Body of pancreas (tissue), 4 donors: ENCODE data around the gene PRSS38.

ENCODE experiments used
- POLR2A ChIP-seq, 3 donors: fragments of 450-650 bp; IDR thresholded peaks; one replicate each; pipeline ENCODE4 v1.6.1; 2016; ENCODE audit warnings: antibody characterized with exemption in 3 of 3, mild to moderate bottlenecking in 2 of 3
- TF ChIP-seq, protein P1 (sequence below), 7 experiments: fragments of 450-650 bp in 4 of 7; fragments of 200-600 bp in 3 of 7; sonication (generic) in 3 of 7; IDR thresholded peaks; one replicate each; pipeline ENCODE4 v1.5.1; 2016 to 2019; ENCODE audit warnings: antibody characterized with exemption in 7 of 7

DNA sequence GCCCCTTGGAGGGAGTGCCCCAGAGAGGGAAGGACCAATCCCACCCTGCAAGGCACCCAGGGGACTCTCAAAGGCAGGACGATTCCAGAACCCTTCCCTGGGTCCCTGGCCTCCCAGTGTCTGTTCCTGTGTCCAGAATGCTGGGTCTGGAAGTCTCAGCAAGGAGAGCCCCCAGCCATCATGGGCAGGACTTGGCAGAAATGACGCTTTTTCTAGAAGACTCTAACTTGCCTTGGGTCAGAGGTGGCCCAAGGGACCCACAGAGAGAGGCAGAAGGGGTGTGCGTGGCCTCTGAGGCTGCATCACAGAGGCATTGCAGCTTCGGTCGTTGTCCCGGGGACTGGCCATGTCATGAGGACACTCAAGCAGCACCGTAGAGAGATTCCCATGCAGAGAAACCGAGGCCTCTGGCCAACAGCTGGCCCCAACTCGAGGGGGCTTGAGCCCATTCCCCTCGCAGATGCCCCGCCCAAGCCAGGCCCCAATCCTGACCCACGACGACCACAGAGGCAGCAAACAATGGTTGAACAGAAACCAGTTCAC, 74.5 kb downstream of the PRSS38 start:
- TF ChIP-seq POLR2A (IDR thresholded peaks at IDR 0.05): no peak
- TF ChIP-seq, protein P1, sequence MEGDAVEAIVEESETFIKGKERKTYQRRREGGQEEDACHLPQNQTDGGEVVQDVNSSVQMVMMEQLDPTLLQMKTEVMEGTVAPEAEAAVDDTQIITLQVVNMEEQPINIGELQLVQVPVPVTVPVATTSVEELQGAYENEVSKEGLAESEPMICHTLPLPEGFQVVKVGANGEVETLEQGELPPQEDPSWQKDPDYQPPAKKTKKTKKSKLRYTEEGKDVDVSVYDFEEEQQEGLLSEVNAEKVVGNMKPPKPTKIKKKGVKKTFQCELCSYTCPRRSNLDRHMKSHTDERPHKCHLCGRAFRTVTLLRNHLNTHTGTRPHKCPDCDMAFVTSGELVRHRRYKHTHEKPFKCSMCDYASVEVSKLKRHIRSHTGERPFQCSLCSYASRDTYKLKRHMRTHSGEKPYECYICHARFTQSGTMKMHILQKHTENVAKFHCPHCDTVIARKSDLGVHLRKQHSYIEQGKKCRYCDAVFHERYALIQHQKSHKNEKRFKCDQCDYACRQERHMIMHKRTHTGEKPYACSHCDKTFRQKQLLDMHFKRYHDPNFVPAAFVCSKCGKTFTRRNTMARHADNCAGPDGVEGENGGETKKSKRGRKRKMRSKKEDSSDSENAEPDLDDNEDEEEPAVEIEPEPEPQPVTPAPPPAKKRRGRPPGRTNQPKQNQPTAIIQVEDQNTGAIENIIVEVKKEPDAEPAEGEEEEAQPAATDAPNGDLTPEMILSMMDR (IDR thresholded peaks at IDR 0.05): no peak
